Heart left ventricle (tissue), 16 donors: ENCODE results near the gene KCNG2. TPM values are rescaled to one million over a fixed set of nuclear protein-coding genes. Genes with fewer than 3 reads are reported as not detected.

Experiments used
- ATAC-seq, 4 donors: fragments of 200-7000 bp; cut with Tn5 transposase; one replicate each; pipeline ENCODE4 v1.9.1; 2020 to 2022; ENCODE audit warnings: moderate library complexity in 4 of 4, mild to moderate bottlenecking in 3 of 4, moderate number of reproducible peaks in 1 of 4
- DNase-seq, 5 donors: peaks; one replicate each; pipeline ENCODE4 v3.0.0-alpha.2; 2020
- H3K27ac ChIP-seq, 12 donors: fragments of 200-600 bp; sonication (generic) in 4 of 12; one replicate each; pipeline versions ENCODE4 v1.5.0 to v1.8.0; 2016 to 2022; ENCODE audit warnings: mild to moderate bottlenecking in 2 of 12
- H3K27me3 ChIP-seq, 9 donors: fragments of 200-600 bp; sonication (generic) in 2 of 9; one replicate each; pipeline versions ENCODE4 v1.5.1 to v1.8.0; 2016 to 2022; ENCODE audit warnings: mild to moderate bottlenecking in 3 of 9
- H3K36me3 ChIP-seq, 9 donors: fragments of 200-600 bp; sonication (generic) in 2 of 9; one replicate each; pipeline versions ENCODE4 v1.5.0 to v1.8.0; 2018 to 2022; ENCODE audit warnings: mild to moderate bottlenecking in 2 of 9
- H3K4me1 ChIP-seq, 12 donors: fragments of 200-600 bp; sonication (generic) in 4 of 12; one replicate each; pipeline versions ENCODE4 v1.5.0 to v1.8.0; 2016 to 2022; ENCODE audit warnings: mild to moderate bottlenecking in 3 of 12
- H3K4me3 ChIP-seq, 12 donors: fragments of 200-600 bp; sonication (generic) in 4 of 12; one replicate each; pipeline versions ENCODE4 v1.5.0 to v1.8.0; 2017 to 2022; ENCODE audit warnings: mild to moderate bottlenecking in 9 of 12, moderate library complexity in 4 of 12
- H3K9me3 ChIP-seq, 12 donors: fragments of 200-600 bp; sonication (generic) in 4 of 12; one replicate each; pipeline versions ENCODE4 v1.5.0 to v1.8.0; 2016 to 2022; ENCODE audit warnings: mild to moderate bottlenecking in 1 of 12
- POLR2A ChIP-seq, 2 donors: fragments of 450-650 bp; IDR thresholded peaks; one replicate each; pipeline ENCODE4 v1.6.1; 2017; ENCODE audit warnings: antibody characterized with exemption in 2 of 2, mild to moderate bottlenecking in 2 of 2, moderate library complexity in 2 of 2
- WGBS, 4 donors: extraction: QIAGEN DNeasy Blood & Tissue Kit in 2 of 4; methylation state at CpG; one replicate each; pipeline versions ENCODE4 v1.1.5 to v1.1.7; 2013 to 2018; 5-methylcytosine and 5-hydroxymethylcytosine counted together
- intact Hi-C, 10 donors: fragments of 100-400 bp; cut with DNase I; formaldehyde crosslinking; loops; one replicate each; pipeline versions ENCODE4 v1.11.1 to v1.14.2; 2022
- polyA plus RNA-seq, 2 donors: library from polyadenylated mRNA; stranded (reverse); fragments of 200-250 nt; gene quantifications; one replicate each; pipeline ENCODE4 v1.2.3, GENCODE V29; 2013
- total RNA-seq, 9 donors: library from RNA; depleted of rRNA in 2 of 9; stranded (reverse); fragments of >200 nt in 2 of 9; fragmentation: NEBNext Ultra II Directional in 3 of 9; extraction: Animal tissue kit (Norgen Biotek cat#: 25700) in 3 of 9; gene quantifications; one replicate each; pipeline versions ENCODE4 v1.1.0 to v1.2.4, GENCODE V29; 2016 to 2023
- TF ChIP-seq, protein P1 (sequence below), 12 donors: fragments of 200-600 bp; sonication (generic) in 4 of 12; IDR thresholded peaks; one replicate each; pipeline versions ENCODE4 v1.5.0 to v1.8.0; 2018 to 2022; ENCODE audit warnings: antibody characterized with exemption in 12 of 12, mild to moderate bottlenecking in 5 of 12
- donor health status: ischemic (EF 13 %, LVEDD 7.1; RV severe dilation, severe dysfunction).
- donor health status: healthy with polysubstance abuse.
- donor health status: DM: no; HTN: yes; CAD: no.
- donor health status: DM: no; HTN: no; CAD: no.
- donor health status: ischemic (EF 25% LVEDD 6.9; RV normal size, moderate dysfunction).
- donor health status: ischemic (EF 25% LVEDD 5.7; RV mildly dilated, moderate dysfunction).
- donor health status: healthy.
- donor health status: DM: yes; HTN: yes; CAD: no.
- donor health status: ischemic (EF 35%, LVEDD 5.7; RV mildly dilated, moderate dysfunction).
- donor health status: nonischemic (EF 11% LVEDD 7.7; RV severe dilation, severe dysfunction).
- donor health status: DM: yes; HTN: yes; CAD: no.
- donor health status: PGD.
- donor health status: ischemic (EF 29% LVEDD 5.4; RV normal size, mild dysfunction).
- donor health status: nonischemic (EF 23%, LVEDD 6.1; RV moderate dilation, normal function).

Gene KCNG2
- total and polyA plus RNA-seq, 11 donors = 0.07 to 1.5 (median 0.18) TPM; not detected in 8

DNA sequence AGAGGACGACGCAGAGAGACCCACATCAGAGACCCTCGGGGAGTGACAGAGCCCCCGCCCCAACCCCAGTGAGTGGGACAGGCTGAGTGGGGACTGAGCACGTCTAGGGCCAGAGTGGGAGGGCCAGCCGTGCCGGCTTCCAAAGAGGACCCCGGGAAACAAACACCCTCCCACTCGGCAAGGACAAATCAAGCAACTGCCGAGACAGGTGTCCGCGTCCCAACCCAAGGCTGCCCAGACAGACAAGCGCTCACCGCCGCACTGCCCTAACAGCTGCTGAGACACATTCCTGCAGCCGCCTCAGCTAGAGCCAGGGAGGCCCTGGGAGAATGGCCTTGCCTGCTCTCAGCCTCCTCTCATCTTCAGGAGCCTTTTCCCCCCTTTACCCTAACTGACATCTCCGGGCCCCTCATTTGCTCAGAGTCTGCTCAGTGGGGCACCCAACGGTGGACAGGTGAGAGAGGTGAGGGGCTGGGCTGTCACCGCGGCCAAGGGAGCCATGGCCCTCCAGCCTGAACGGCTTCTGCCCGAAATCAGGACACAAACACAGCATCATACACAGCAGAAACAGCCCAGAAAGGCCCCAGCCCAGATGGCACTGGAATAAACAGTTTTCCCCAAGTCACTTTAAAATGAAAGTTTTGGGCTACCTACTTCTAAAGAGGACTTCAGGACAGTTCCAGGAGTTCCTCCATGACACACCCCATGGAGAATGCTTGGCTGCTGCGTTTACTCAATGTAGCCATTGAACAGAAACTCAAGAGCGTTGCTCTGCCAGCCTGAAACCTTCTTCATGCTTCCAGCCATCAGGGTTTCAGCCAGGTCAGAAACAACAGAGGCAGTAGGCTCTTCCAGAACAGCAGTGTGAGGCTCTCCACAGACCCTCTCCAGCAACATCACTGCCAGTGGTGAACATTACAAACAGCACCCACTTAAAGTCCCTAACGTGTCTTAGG, 130.1 kb downstream of the KCNG2 start:
- peak in 2 of 5 donors; percentile 13 for DNase-seq
- peak in 1 of 4 donors; percentile 10 for ATAC-seq
- no peaks in the 10 kb centered on the region for H3K27me3 ChIP-seq
- no peak overlapping the region for H3K27ac ChIP-seq
- H3K9me3 ChIP-seq = peaks cover 0 to 42% (median 26%) of the 10 kb centered on the region in 12 donors
- 89 to 95% (median 92%) methylated on average over 18 to 25 of the region's 25 CpGs for WGBS, 4 donors
- H3K4me1 ChIP-seq = peaks cover 0 to 20% (median 7%) of the 10 kb centered on the region in 12 donors
- intact Hi-C loops = no loop called here
- TF ChIP-seq, protein P1, sequence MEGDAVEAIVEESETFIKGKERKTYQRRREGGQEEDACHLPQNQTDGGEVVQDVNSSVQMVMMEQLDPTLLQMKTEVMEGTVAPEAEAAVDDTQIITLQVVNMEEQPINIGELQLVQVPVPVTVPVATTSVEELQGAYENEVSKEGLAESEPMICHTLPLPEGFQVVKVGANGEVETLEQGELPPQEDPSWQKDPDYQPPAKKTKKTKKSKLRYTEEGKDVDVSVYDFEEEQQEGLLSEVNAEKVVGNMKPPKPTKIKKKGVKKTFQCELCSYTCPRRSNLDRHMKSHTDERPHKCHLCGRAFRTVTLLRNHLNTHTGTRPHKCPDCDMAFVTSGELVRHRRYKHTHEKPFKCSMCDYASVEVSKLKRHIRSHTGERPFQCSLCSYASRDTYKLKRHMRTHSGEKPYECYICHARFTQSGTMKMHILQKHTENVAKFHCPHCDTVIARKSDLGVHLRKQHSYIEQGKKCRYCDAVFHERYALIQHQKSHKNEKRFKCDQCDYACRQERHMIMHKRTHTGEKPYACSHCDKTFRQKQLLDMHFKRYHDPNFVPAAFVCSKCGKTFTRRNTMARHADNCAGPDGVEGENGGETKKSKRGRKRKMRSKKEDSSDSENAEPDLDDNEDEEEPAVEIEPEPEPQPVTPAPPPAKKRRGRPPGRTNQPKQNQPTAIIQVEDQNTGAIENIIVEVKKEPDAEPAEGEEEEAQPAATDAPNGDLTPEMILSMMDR (IDR thresholded peaks at IDR 0.05) = no peak
- TF ChIP-seq POLR2A (IDR thresholded peaks at IDR 0.05) = no peak
- peaks cover 0 to 51% (median 14%) of the 10 kb centered on the region in 9 donors for H3K36me3 ChIP-seq
- no peak overlapping the region for H3K4me3 ChIP-seq

DNA sequence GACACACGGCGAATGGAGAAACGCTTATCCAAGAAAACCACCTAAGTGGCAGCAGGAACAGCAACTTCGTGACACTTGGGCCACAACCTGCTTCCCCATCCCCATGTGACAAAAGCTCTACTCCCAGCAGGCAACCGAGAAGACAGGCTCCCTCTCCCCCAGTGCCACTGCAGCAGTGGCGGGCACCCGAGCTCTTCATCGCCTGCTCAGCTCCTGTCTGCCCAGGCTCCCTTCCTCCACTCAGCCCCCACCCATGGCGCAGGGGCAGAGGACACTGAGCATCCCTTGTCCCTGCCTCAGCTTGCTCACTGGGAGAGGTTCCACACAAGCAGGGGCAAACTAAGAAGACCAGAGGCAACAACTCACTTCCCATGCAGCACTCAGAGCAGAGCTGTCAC, 130.8 kb downstream of the KCNG2 start:
- whole genome bisulfite sequencing, 4 donors = 96 to 99% (median 97%) methylated on average over 9 of the region's 9 CpGs
- peaks cover 0 to 20% (median 7%) of the 10 kb centered on the region in 12 donors for H3K4me1 ChIP-seq
- TF ChIP-seq, protein P1 (IDR thresholded peaks at IDR 0.05) = no peak
- no peak for TF ChIP-seq POLR2A (IDR thresholded peaks at IDR 0.05)
- peaks cover 0 to 48% (median 33%) of the 10 kb centered on the region in 12 donors for H3K9me3 ChIP-seq
- peaks cover 0 to 47% (median 12%) of the 10 kb centered on the region in 9 donors for H3K36me3 ChIP-seq
- ATAC-seq (no peak), DNase-seq (peak in 1 of 5 donors; percentile 7)
- intact Hi-C loops = no loop called here
- H3K27ac ChIP-seq = no peak overlapping the region
- H3K27me3 ChIP-seq = no peaks in the 10 kb centered on the region
- H3K4me3 ChIP-seq = no peak overlapping the region

DNA sequence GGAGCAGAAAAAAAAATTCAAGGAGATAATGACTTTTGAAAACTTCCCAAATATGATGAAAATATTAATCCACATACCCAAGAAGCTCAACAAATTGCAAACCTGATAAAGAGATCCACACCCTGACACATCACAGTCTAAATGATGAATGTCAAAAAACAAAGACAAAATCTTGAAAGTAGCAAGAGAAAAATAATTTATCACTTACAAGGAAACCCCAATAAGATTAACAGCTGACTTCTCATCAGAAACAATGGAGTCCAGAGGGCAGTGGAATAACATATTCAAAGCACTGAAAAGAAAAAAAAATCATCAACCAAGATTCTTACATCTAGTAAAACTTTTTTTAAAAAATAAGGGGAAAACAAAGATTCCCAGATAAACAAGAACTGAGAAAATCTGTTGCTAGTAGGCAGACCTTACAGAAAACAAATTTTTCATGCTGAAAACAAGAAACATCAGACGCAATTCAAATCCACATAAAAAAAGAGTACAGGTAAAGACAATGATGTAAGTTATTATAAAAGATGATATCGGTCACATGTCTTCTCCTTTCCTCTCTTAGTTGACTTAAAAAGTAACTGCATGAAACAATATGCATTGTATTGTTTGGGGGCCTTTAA, 132.4 kb downstream of the KCNG2 start:
- Histone ChIP-seq H3K4me3 (no peak overlapping the region), H3K27me3 (no peaks in the 10 kb centered on the region), H3K36me3 (peaks cover 0 to 42% (median 12%) of the 10 kb centered on the region in 9 donors), H3K4me1 (peaks cover 0 to 26% (median 14%) of the 10 kb centered on the region in 12 donors), H3K27ac (no peak overlapping the region), H3K9me3 (peaks cover 0 to 53% (median 34%) of the 10 kb centered on the region in 12 donors)
- ATAC-seq (no peak), DNase-seq (no peak)
- 96 to 97% (median 97%) methylated on average over 2 of the region's 2 CpGs for WGBS, 4 donors
- TF ChIP-seq, protein P1 (IDR thresholded peaks at IDR 0.05) = no peak
- TF ChIP-seq POLR2A (IDR thresholded peaks at IDR 0.05) = no peak
- intact Hi-C loops = loop anchor here in 1 of 10 donors (10.0 kb wide), 1 partner anchor 55 kb away; the partner anchor contains the start of gene TXNL4A

DNA sequence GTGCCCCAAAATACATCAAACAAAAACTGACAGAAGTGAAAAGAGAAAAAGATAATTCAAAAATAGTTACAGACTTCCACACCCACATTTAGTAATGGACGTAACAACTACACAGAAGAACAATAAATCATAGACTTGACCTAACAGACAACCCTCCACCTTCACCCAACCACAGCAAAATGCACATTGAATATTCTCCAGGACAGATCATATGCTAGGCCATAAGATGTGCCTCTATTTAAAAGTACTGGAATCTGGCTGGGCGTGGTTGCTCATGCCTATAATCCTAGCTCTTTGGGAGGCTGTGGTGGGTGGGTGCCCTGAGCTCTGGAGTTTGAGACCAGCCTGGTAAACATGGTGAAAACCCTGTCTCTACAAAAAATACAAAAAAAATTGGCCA, 133.7 kb downstream of the KCNG2 start:
- TF ChIP-seq, protein P1 (IDR thresholded peaks at IDR 0.05) = no peak
- no peak for TF ChIP-seq POLR2A (IDR thresholded peaks at IDR 0.05)
- 95 to 100% (median 98%) methylated on average over 2 of the region's 2 CpGs for WGBS, 4 donors
- no peak for DNase-seq
- Histone ChIP-seq H3K36me3 (peaks cover 0 to 52% (median 15%) of the 10 kb centered on the region in 9 donors), H3K4me3 (no peak overlapping the region), H3K27ac (no peak overlapping the region), H3K27me3 (no peaks in the 10 kb centered on the region), H3K9me3 (peaks cover 0 to 61% (median 34%) of the 10 kb centered on the region in 12 donors), H3K4me1 (peaks cover 0 to 27% (median 13%) of the 10 kb centered on the region in 12 donors)
- no peak for ATAC-seq
- intact Hi-C loops = loop anchor here in 1 of 10 donors (10.0 kb wide), 1 partner anchor 53 kb away; the partner anchor contains the start of gene TXNL4A
